Neural progenitor cell (in vitro differentiated cells): Measurements from ENCODE around the gene PARS2. TPM values are rescaled to one million over a fixed set of nuclear protein-coding genes. Genes with fewer than 3 reads are reported as not detected.

ENCODE experiments used
- DNase-seq: peaks from one replicate; pipeline ENCODE4 v3.0.0-alpha.2; 2016; ENCODE audit warnings: low spot score
- H2AFZ ChIP-seq: fragments of 200-600 bp; sonication (generic); replicated peaks from 2 replicates; pipeline ENCODE4 v1.6.1; 2016; ENCODE audit warnings: antibody characterized with exemption
- H3F3A ChIP-seq: fragments of 200-600 bp; sonication (generic); 2 replicates; pipeline ENCODE4 v1.6.1; 2016; ENCODE audit warnings: antibody characterized with exemption, low read depth
- H3K27ac ChIP-seq: fragments of 200-600 bp; sonication (generic); 2 replicates; pipeline ENCODE4 v1.5.1; 2016; ENCODE audit warnings: mild to moderate bottlenecking
- H3K27me3 ChIP-seq: fragments of 200-600 bp; sonication (generic); 2 replicates; pipeline ENCODE4 v1.6.1; 2016; ENCODE audit warnings: mild to moderate bottlenecking, moderate library complexity
- H3K36me3 ChIP-seq: fragments of 200-600 bp; sonication (generic); 2 replicates; pipeline ENCODE4 v1.5.1; 2016
- H3K4me1 ChIP-seq: fragments of 200-600 bp; sonication (generic); 2 replicates; pipeline ENCODE4 v1.6.1; 2016; ENCODE audit warnings: mixed run types
- H3K4me2 ChIP-seq: fragments of 200-600 bp; sonication (generic); 2 replicates; pipeline ENCODE4 v1.6.1; 2016
- H3K4me3 ChIP-seq: fragments of 200-600 bp; sonication (generic); 2 replicates; pipeline ENCODE4 v1.5.1; 2016
- H3K79me2 ChIP-seq: fragments of 200-600 bp; sonication (generic); 2 replicates; pipeline ENCODE4 v1.6.1; 2016; ENCODE audit warnings: low read depth
- H3K9ac ChIP-seq: fragments of 200-600 bp; sonication (generic); 2 replicates; pipeline ENCODE4 v1.6.1; 2016
- H3K9me3 ChIP-seq: fragments of 200-600 bp; sonication (generic); 2 replicates; pipeline ENCODE4 v1.5.1; 2016; ENCODE audit warnings: low read depth
- H4K20me1 ChIP-seq: fragments of 200-600 bp; sonication (generic); 2 replicates; pipeline ENCODE4 v1.6.1; 2016; ENCODE audit warnings: low read depth
- H3K27ac Mint-ChIP-seq: 3 replicates; pipeline ENCODE4 v1.8.0; 2021; ENCODE audit warnings: mixed read lengths
- H3K27me3 Mint-ChIP-seq: 2 replicates; pipeline ENCODE4 v1.8.0; 2022; ENCODE audit warnings: low read depth, mild to moderate bottlenecking, inconsistent platforms, moderate library complexity, mixed read lengths; ENCODE audit not compliant: insufficient read depth
- H3K36me3 Mint-ChIP-seq: 3 replicates; pipeline ENCODE4 v1.8.0; 2021; ENCODE audit warnings: mixed read lengths
- H3K4me1 Mint-ChIP-seq: 3 replicates; pipeline ENCODE4 v1.8.0; 2021; ENCODE audit warnings: mixed read lengths
- H3K4me3 Mint-ChIP-seq: 3 replicates; pipeline ENCODE4 v1.8.0; 2021; ENCODE audit warnings: mild to moderate bottlenecking, moderate library complexity, mixed read lengths
- H3K9me3 Mint-ChIP-seq: 3 replicates; pipeline ENCODE4 v1.8.0; 2020; ENCODE audit warnings: mixed read lengths
- EZH2 ChIP-seq: fragments of 200-600 bp; sonication (generic); IDR thresholded peaks from 2 replicates; pipeline ENCODE4 v1.6.1; 2017; ENCODE audit warnings: antibody characterized with exemption, mild to moderate bottlenecking, moderate library complexity
- EZH2phosphoT487 ChIP-seq: fragments of 200-600 bp; sonication (generic); IDR thresholded peaks from 2 replicates; pipeline ENCODE4 v1.6.1; 2017; ENCODE audit warnings: antibody characterized with exemption
- total RNA-seq: library from RNA; depleted of rRNA; stranded (reverse); fragments of >200 nt; gene quantifications from 2 replicates; pipeline ENCODE4 v1.2.3, GENCODE V29; 2015; ENCODE audit warnings: low replicate concordance
- TF ChIP-seq, protein P1 (sequence below): fragments of 200-600 bp; sonication (generic); IDR thresholded peaks from 2 replicates; pipeline ENCODE4 v1.5.1; 2017; ENCODE audit warnings: antibody characterized with exemption, mild to moderate bottlenecking

PARS2 gene
- total RNA-seq, 1 donor from 2014 or later = 5.4 TPM

DNA sequence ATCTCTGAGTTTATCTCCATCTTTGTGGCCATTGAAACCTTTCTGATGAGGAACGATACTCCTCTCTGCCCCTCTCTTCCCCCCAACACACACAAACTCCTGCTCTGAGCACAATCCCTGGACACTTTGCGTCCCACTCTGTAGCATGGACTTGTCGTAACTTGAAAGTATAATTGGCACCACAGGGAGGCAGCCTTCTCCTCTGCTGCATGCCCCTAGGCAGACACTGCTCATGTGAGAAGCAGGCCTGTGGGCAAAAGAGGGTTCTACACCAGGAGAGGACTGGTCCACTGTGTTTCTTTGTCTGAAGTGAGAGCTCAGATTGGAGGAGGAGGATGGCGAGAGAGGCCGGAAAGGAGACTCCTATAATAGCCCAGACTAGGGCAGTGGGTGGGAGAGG lies 3.8 kb upstream of the PARS2 start:
- H3F3A ChIP-seq = no peaks in the 10 kb centered on the region
- no peaks in the 10 kb centered on the region for H3K27me3 ChIP-seq
- TF ChIP-seq, protein P1, sequence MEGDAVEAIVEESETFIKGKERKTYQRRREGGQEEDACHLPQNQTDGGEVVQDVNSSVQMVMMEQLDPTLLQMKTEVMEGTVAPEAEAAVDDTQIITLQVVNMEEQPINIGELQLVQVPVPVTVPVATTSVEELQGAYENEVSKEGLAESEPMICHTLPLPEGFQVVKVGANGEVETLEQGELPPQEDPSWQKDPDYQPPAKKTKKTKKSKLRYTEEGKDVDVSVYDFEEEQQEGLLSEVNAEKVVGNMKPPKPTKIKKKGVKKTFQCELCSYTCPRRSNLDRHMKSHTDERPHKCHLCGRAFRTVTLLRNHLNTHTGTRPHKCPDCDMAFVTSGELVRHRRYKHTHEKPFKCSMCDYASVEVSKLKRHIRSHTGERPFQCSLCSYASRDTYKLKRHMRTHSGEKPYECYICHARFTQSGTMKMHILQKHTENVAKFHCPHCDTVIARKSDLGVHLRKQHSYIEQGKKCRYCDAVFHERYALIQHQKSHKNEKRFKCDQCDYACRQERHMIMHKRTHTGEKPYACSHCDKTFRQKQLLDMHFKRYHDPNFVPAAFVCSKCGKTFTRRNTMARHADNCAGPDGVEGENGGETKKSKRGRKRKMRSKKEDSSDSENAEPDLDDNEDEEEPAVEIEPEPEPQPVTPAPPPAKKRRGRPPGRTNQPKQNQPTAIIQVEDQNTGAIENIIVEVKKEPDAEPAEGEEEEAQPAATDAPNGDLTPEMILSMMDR = peak; percentile 24
- TF ChIP-seq EZH2 (no peak), EZH2phosphoT487 (no peak)
- Mint-ChIP-seq H3K9me3 (no peaks in the 10 kb centered on the region), H3K36me3 (no peaks in the 10 kb centered on the region), H3K4me3 (no peak overlapping the region), H3K4me1 (peaks cover 7% of the 10 kb centered on the region), H3K27me3 (peaks cover 6% of the 10 kb centered on the region), H3K27ac (no peak overlapping the region)
- H3K4me1 ChIP-seq = peaks cover 10% of the 10 kb centered on the region
- peaks cover 11% of the 10 kb centered on the region for H3K79me2 ChIP-seq
- no peak overlapping the region for H3K27ac ChIP-seq
- H3K4me3 ChIP-seq = no peak overlapping the region
- H3K36me3 ChIP-seq = no peaks in the 10 kb centered on the region
- H3K9me3 ChIP-seq = no peaks in the 10 kb centered on the region
- no peak overlapping the region for H3K4me2 ChIP-seq
- peak; percentile 37 for DNase-seq
- no peak overlapping the region for H3K9ac ChIP-seq
- no peaks in the 10 kb centered on the region for H4K20me1 ChIP-seq
- no peak overlapping the region for H2AFZ ChIP-seq

DNA sequence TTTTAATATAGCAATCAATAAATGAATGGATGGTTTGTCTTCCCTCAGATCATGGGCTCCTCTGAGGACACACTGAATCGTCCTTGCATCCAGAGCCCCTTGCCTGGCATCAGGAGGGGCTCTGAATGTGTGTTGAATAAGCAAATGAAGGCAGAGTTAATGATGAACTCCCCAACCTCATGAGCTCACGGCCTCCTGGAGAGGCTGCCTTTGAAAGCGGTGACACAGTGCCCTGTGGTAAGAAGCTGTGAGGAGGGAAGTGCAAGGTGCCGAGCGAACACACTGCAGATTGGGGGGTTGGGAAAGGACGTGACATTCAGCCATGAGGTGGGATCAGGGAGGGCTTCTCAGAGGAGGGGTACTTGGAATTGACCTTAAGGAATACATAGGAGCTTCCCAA lies 3.2 kb upstream of the PARS2 start:
- Histone ChIP-seq H3K9me3 (no peaks in the 10 kb centered on the region), H4K20me1 (no peaks in the 10 kb centered on the region), H3K9ac (no peak overlapping the region), H2AFZ (no peak overlapping the region), H3K36me3 (no peaks in the 10 kb centered on the region), H3K27ac (no peak overlapping the region), H3K27me3 (no peaks in the 10 kb centered on the region), H3K4me3 (no peak overlapping the region), H3K79me2 (peaks cover 17% of the 10 kb centered on the region), H3K4me1 (peaks cover 12% of the 10 kb centered on the region), H3K4me2 (no peak overlapping the region), H3F3A (no peaks in the 10 kb centered on the region)
- Mint-ChIP-seq H3K4me3 (no peak overlapping the region), H3K27ac (peak overlapping the region; percentile 46), H3K9me3 (no peaks in the 10 kb centered on the region), H3K4me1 (peaks cover 10% of the 10 kb centered on the region), H3K27me3 (peaks cover 6% of the 10 kb centered on the region), H3K36me3 (no peaks in the 10 kb centered on the region)
- no peak for DNase-seq
- TF ChIP-seq EZH2 = no peak
- TF ChIP-seq, protein P1 = no peak
- TF ChIP-seq EZH2phosphoT487 = no peak

DNA sequence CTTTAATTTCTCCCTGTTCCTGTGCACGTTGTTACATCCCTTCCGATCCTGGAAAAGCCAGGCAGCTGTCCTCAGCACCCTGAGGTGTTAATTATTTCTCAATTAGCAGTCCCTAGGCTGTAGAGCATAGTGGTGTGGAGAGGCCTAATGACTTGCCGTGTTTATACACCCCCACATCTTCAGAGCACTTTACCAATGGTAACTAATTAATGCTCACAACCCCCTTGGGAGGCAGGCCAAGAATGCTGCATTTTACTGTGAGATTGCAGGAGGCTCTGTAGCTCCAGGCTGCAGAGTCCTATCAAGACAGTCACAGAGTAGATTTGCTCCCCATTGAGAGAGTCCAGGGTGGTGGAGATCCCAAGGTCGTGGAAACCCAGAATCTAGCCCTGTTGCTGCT lies 2.4 kb upstream of the PARS2 start:
- Histone ChIP-seq H3K79me2 (peaks cover 21% of the 10 kb centered on the region), H3K27me3 (no peaks in the 10 kb centered on the region), H3K4me3 (no peak overlapping the region), H3K36me3 (no peaks in the 10 kb centered on the region), H3F3A (no peaks in the 10 kb centered on the region), H3K9ac (no peak overlapping the region), H3K27ac (no peak overlapping the region), H3K4me1 (peaks cover 12% of the 10 kb centered on the region), H3K9me3 (no peaks in the 10 kb centered on the region), H2AFZ (peak overlapping the region; percentile 53), H3K4me2 (no peak overlapping the region), H4K20me1 (no peaks in the 10 kb centered on the region)
- Mint-ChIP-seq H3K27me3 (peaks cover 6% of the 10 kb centered on the region), H3K9me3 (no peaks in the 10 kb centered on the region), H3K36me3 (no peaks in the 10 kb centered on the region), H3K4me1 (peaks cover 10% of the 10 kb centered on the region), H3K4me3 (no peak overlapping the region), H3K27ac (peak overlapping the region; percentile 31)
- TF ChIP-seq EZH2 = no peak
- TF ChIP-seq EZH2phosphoT487 = no peak
- TF ChIP-seq, protein P1 = no peak
- DNase-seq = no peak
